MV-4-11 (cell line): ENCODE measurements around the gene LDB2.

Experiments
- DNase-seq: peaks from one replicate; lab custom pipeline; 2025; lab: John Stamatoyannopoulos, UW

Gene LDB2

DNA sequence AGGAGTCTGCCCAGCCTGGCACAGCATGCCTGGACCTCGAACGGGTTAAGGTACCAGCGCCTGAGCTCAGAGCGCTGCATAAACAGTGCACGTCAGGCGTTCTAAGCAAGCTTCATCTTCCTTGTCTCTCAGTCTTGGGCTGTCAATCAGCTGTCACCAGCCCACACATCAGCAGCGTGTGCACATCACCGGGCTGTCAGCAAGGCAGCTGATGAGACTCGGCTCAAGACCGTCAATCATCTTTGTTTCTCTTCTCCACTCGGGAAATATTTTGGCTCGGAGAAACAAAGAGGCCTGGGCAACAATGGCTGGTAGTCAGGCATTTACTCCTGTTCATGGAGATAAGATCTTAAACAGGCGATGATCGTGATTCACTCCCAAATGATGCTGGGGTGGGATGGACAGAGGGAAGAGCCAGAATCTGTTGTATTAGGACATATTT lies 141.3 kb downstream of the LDB2 start:
- no peak for DNase-seq

DNA sequence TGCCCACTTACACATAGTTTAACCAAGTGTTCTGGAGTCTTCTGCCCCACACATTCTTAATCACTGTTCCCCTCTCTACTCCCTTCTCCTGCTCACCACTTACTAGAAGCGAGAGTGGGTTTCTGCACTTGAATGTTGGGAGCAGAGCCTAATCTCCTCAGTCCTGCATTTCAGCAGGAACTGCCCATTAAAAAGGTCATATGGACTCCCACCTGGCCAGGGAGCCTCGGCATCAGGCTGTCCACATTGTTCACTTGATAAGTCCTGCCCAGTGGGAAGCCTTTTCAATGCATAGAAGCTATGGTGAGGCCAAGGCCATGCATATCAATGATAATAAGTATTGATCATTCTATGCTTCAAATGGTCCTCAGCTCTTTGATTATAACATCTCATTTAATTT lies 144.3 kb downstream of the LDB2 start:
- DNase-seq: no peak

DNA sequence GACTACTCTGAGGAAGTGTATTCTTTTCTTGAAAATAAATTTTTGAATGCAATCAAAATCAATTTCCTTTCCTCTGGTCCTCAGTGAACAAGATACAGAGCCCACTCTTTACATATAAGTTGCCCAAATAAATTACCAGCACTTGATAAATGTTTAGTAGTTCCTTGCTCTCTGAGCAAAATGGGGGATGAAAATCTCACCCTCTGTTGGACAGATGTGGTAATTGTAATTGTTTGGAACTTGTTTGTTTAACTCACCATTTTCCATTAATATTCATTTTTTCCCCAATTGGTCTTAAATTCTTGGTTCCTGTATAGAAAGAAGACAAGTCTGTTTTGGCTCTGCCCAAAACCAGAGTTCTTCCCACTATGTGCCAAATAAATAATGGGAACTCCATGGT lies 146.3 kb downstream of the LDB2 start:
- DNase-seq: no peak

DNA sequence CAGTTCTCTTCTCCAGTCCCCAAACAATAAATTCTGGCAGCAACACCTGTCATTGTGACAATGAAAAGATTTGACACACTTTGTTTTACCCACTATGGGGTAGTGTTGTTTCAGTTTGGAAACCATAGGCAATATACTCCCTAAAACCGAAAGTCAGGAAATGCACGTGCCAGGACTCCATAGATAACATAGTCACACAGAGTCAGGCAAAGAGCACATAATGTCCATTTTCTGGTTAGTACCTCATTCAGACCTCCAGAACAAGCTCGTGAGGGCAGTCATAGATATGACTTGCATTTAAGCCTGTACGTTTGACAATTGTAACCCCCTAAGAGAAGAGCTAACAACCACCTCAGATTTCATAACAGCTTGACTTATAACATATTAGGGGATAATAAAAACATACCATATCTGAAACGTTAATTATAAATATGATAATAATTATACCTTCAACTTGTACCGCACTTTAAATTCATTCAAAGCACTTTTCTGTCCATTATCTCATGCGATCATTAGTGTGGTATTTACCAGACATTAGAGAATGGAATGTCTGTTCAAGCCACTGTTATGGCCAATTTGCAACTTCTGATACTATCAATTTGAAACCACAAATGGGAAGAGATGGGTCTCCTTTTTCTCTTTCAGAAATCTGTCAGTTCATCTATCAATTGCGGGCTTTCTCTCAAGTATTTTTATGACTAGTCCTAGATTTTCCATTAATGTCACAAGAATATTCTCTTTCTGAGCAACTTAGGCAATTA lies 147.4 kb downstream of the LDB2 start:
- DNase-seq: no peak

DNA sequence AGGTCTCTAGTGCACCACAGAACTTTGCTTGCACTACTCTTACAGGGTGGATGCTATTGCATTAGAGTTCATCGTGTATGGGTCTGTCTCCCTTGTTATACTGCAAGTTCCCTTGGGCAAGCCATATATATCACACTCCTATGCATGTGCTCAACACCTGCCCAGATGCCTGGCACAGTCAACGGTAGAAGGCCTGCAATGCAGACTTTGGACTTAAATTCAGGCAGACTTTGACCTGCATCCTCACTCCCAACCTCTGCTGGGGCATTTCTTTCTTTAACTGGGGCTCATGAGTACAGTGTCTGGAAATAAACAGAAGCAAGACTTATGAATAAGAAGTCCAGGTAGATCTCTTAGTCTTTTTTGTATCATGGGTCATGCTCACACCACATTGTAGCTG lies 148.2 kb downstream of the LDB2 start:
- DNase-seq: no peak

DNA sequence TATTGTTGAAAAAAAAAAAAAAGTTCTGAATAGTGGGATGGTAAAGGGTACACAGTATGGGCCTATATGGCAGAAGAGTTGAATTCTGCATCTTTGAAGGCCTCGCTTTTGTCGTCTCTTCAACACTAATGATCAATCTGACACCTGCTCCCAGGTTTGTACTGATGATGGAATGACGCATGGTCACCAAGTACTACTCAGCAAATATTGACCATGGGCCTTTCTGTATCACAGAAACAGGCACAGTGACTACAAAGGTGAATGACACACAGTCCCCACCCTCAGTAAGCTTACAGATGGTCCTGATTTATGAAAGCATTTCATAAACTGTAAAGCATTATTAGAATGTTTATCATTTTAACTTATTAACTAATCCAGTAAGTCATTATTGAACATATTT lies 152.6 kb downstream of the LDB2 start:
- DNase-seq: no peak

DNA sequence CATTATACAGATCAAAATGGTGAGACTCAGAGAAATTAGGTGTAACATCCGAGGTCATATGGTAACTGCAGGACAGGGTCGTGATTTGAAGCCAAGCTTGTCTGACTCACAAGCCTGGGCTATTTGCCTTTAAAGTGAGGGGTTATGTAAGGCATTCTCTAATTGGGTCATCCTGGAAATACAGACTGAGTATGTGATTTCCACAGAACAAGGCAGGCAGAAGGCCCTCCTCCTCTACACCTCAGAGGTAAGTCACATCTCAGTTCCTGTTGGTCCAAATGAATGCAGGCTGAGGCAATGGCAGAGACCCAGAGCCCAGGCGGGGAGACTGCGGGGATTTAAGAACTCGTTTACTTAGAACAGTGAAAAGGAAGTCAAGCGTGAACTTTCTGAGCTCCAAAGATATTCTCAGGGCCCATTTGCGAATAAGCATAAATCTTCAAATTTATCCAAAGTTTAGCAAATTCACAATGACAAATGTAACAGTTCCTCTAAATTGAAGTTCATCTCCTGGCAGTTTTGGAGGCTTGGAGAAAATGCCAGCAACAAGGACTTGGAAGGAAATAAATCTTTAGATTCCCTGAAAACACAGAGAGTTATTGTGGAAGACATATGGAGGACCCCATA lies 153.3 kb downstream of the LDB2 start:
- DNase-seq: no peak

DNA sequence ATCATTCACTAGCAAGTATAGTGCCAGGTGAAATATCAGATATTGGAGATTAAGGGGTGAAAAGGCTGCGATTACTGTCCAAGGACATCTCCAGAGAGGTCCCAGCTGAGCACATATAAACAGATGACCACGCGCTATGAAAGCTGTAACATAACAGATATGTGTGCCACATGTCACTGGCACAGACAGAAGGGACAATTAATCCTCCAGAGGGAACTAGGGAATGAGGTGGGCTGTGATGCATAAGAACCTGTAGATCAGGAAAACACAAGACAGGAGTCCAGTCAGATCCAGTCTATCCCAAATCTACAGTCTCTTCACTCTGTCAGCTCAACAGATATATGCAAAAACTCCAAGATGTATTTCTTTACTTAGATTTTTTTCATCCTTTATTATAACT lies 157.2 kb downstream of the LDB2 start:
- no peak for DNase-seq

DNA sequence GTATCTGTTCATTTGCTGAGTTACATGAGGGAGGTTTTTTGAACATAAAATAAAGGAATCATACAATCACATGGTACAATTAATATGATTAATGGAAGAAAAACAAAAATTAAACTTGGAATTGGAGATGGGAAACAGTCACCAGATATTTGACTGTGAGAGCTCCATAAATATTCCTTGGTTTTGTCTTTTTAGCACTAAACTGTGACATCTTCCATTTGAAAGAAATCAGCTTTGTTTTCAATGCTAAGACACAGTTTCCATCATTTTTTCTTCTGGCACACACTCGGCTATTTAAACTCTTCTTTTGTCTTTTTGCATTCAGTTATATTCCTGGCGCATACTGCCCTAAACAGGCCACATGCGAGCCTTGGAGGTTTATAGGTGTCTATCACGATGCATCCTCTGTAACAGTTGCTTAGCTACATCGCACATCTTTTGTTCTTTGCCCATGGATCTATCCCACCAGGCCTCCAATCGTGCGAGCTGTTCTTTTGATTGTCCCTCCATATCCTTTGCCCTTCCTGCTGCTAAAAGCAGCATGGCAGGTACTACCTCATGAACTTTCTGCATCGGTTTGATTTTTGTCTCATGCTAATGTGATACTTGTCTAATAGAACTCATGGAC lies 158.3 kb downstream of the LDB2 start:
- DNase-seq: no peak

DNA sequence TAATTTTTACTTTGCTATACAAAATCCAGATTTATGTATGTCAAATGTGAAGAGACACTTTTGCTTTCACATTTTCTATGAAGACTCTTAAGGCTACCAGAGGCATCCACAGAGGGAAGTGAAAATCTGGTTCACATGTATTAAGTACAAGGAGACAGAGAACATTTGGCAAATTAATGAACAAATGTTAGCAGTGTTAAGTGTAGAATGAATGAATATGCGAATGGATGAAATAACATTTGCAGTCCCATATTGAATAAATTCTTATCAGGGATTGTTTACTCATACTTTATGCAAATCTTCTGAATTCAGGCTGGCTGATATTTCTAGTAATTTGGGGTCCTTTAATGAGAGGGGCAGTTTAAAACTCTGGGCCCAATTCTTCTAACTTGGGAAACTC lies 159.9 kb downstream of the LDB2 start:
- DNase-seq: no peak

DNA sequence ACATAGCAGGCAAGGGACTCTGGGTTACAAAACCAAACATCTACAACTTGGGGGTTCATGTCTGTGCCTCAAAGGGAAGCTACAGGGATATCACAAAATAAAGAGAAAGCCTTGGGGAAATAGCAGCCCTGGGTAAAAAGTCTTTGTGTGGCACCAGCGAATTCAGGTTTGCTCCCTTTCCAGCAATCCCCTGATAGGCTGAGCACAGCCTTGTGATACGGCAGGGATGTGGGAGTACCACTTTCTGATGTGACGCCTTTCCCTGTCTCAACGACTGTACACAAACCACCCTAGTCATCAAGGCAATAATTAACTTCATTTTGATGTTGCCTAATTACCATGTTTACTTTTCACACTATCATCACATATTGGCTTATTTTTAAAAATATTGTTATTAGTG lies 164.9 kb downstream of the LDB2 start:
- DNase-seq: no peak

DNA sequence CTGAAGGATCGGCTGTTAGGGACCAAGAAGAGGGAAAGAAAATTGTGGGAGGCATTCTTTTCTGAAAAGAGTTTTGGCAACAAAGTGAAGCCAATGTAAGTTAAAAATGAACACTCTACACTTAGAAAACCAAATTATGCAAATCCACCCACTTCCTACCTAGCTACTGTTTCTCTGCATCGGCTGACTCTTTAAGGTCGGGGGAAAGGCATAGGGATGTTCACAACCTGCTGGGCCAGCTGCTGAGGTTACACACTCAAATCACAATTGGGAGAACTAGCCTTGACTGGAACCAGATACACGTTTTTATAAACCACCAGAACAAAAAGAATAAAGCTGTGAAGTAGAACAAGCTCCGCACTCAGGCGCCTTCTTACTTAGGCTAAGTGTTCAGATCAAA lies 165.7 kb downstream of the LDB2 start:
- no peak for DNase-seq

DNA sequence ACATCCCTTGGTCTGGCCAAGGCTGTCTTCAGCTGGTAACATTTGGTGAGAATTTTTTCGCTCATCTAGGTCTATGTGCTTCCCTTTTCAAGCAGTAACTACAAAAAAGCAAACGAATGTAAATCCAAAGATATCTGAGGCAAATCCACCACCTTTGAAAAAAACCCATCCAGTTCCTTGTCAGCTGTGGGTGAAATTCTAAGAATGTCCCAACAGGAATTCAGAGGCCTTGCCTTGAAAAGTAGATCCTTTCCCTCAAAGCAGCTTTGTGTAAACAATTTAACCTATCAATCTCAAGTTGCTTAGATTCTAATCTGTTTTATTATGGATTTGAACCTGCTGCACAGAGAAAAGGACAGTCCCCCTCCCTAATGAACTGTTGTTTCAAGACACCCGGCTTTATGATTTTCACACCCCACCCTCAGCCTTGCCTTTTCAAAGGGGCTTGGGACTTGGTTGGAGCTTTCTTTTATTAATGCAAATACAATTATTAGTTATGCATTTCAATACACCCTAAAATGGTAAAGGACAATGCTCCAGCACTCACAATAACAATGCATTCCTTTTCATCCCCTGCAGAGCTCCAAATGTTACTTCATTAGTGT lies 166.6 kb downstream of the LDB2 start:
- DNase-seq: no peak

DNA sequence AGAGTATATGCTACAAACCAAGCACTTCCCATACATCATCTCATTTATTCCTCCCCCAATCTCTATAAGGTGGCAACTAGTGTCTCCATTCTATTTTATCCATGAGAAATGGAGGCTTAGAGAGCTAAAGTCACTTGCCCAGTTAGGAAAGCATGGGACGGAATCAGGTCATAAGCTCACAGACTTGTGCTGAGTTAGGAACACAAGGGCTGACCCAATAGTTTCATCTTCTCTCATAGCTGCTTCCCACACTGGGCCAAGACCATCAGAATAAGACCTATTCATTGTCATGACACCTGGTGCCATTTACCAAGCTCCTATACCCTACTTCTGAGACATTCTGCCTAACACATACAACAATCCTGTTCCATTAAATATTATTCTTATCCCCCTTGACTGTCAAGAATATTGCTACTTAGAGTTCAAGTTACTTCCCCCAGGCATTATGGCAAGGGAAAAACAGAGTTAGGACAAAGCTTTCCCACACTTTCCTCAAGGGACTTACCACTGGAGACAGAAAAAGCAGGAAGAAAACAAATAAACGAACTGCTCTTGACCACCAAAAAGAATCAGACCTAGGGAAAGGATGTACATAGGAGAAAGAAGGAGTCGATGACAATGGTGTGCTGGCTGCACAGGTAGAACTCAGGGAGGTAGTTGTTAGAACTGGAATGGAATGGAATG lies 167.8 kb downstream of the LDB2 start:
- no peak for DNase-seq

DNA sequence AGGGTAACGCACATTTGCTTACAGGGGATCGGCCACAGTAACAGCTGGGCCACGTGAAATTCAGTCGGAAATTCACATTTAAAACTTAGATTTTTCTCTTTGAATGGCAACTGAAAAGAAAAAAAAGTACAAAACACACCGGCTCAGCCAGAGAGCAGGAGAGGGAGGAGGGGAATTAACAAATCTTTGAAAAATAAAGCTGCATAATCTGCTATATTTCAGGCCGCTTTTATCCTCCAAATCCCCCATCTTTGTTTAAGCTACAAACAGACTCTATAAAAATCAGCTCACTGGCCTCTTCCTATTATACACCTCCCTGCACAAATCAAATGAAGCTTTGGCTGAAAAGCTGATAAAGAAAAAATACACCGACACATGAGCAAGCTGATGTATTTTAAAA lies 169.1 kb downstream of the LDB2 start:
- no peak for DNase-seq

DNA sequence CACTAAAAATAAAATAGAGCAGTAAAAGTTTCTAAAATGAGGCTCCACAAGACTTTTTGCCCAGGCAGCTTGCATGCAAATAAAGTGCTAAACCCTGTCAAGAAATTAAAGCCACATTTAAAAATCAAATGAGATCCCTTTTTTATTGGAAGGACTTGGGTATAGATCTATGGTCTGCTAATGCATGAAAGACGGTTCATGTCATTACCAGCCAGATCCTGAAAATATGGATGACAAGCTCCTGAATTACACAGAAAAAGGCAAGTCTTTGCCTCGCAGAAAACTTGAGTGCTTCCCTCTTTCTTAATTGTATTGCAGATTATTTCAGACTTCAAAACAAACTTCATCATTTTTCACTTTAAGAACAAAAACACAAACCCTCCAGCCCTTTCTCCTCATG lies 169.6 kb downstream of the LDB2 start:
- no peak for DNase-seq

DNA sequence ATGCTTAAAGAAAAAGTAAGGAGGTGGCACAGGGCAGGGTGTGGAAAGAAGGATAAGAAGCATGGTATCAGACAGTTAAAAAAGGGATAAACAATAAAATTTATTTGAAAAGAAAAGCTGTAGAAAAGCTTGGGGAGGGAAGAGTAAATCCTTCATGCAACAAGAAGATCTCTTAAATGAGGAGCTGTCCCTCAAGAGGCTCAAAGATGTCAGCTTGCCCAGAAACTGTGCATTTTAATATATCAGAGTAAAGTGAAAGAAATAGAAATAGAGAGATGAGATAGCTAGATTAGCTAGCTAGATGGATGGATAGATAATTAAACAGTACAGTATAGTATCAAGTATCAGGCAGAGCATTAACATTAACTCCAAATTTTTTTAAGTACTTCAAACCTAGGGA lies 170.3 kb downstream of the LDB2 start:
- no peak for DNase-seq

DNA sequence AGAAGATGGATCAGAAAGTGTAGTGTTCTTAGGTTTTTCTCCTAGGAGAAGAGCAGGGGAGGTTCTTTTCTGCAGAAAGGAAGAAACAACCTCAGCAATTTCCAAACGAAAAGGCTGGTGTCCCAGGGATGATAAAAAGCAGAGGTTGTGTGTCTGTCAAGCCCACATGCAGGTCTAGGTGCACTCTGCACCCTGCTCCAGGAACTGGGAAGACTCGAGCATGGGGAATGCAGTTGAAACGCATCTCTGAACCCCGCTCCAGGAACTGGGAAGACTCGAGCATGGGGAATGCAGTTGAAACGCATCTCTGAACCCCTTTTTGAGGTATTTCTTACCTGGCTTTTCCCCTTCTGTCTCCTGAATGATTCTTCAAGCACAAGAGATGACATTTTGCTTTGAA lies 171.2 kb downstream of the LDB2 start:
- no peak for DNase-seq

DNA sequence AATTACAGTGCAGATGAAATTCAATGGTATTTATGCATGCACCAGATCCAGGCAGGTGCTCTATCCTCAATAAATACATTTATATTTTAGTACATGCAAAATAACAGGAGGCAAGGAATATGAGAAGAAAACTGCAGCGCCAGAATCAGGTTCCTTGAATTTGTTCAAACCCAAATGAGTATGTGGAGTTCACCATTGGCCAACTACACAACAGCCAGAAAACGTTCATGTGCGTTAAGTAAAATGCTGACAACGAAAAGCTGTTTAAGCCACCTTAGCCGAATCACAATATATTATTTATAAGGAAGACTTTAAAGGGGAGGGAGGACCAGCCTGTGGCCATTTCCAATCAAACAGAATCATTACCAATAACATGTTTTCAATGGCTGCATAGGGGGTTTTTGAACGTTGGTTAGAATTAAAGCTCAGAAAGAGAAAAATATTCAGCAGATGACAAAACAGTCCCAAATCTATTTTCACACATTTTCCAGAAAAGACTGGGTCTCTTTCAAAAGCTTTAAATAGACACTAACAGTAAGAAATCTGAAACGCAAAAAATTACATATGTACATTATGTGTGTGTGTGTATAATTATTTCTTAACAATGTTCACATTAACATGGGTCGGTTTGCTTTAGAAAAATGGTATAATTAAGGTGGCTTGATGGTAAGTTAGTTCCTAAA lies 171.9 kb downstream of the LDB2 start:
- no peak for DNase-seq

DNA sequence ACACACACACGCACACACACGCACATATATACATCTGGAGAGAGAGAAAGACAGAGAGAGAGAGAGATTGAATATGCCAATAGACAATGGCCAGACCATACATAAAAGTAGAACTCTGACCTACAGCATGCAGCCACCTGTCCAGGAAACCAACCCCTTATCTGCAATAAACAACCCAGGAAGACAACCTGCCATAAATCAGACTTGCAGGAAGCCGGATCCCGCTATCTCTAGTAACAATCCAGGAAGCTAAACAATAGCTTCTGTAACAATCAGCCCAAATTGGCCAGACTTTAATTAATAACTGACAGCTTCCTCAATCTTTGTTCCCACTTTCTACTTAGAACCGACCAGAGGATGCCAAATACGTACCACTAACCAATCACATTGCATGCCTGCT lies 173.2 kb downstream of the LDB2 start:
- DNase-seq: no peak

DNA sequence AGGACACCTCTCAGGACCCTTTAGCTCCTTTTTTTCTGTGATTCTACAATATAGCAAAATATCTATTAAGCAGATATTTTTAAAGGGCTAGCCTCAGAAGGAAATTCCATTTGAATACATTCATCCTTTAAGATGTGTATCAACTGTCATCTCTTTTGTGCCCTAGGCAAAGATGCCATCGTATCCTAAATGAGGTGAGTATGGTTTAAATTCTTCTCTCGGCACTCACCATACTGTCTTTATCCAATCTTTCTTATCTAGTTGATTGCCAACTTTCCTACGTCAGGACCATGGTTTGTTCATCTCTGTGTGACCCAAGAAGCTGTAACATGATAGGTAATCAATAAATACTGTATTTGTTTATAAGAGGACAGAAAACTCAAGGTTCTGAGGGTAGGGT lies 176.0 kb downstream of the LDB2 start:
- DNase-seq: no peak
